Measurements from ENCODE around the gene CCL18. TPM values are rescaled to one million over a fixed set of nuclear protein-coding genes. Genes with fewer than 3 reads are reported as not detected.
"Not testable (repeated sequence)": the region's sequence is repeated elsewhere in the genome, so short reads cannot be mapped to it uniquely, and the experiment has no call there.

CCL18 gene
- total and polyA plus RNA-seq, 2 donors (not counting 3 experiments of a cell fraction or from before 2014, with no cell fraction given) = not detected

DNA sequence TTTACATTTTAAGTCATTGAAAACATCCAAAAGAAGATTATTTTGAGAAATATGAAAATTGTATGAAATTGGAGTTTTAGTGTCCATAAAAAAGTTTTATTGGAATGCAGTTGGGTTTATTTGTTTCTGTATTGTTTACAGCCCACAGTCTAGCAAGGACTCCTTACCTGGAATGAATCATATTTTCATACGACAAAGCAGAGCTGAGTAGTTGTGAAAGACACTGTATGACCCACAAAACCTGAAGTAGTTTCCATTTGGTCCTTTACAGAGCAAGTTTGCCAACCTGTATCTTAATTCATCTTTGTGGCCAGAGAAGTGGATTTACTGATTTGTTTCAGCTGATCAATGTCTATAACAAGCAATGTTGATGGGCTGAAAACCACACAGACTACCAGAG lies 10.3 kb downstream of the CCL18 start:
- intact Hi-C loops (cut with micrococcal nuclease) (loop anchor here (10.0 kb wide), 1 partner anchor 230 kb away; no protein-coding TSS in a partner anchor), dilution Hi-C loops (cut with MboI; ENCODE audit: extremely low pct_ligation_motif_present, low sequenced_read_pairs) (no loop called here)
- H3K27me3 ChIP-seq (ENCODE audit: control insufficient read depth in 2 of 2, insufficient read depth in 2 of 2, low read length in 2 of 2) = peaks cover 4 to 14% of the 10 kb centered on the region in 2 experiments
- BruUV-seq (replicated peaks) = no TSS peak
- no peak for DNase-seq (ENCODE audit: low read depth, low spot score)
- H2AFZ ChIP-seq (ENCODE audit: low read depth, low read length) = no peak overlapping the region
- CTCF ChIA-PET = interaction anchor here (1.3 to 11.3 kb wide), 3 partner anchors 74 to 101 kb away, joined by 3 to 467 read pairs (median 7); no protein-coding TSS in a partner anchor
- H4K20me1 ChIP-seq (replicated peaks; ENCODE audit: control insufficient read depth, extremely low read depth, insufficient read depth, low read length) = no peaks in the 10 kb centered on the region
- H3K79me2 ChIP-seq (ENCODE audit: control insufficient read depth, insufficient read depth, low read length) = no peaks in the 10 kb centered on the region
- no peak for TF ChIP-seq JUN (IDR thresholded peaks at IDR 0.05; ENCODE audit: borderline replicate concordance, insufficient read depth, insufficient read length, low read depth)
- no peak for TF ChIP-seq GATA2 (IDR thresholded peaks at IDR 0.05; ENCODE audit: insufficient read depth, insufficient read length, low read depth, low read length)
- no peak for TF ChIP-seq EZH2 (IDR thresholded peaks at IDR 0.05; ENCODE audit: borderline replicate concordance, low read depth, low read length, severe bottlenecking)
- TF ChIP-seq POLR2A (IDR thresholded peaks at IDR 0.05; ENCODE audit: low read depth, low read length) = no peak
- TF ChIP-seq FOS (IDR thresholded peaks at IDR 0.05; ENCODE audit: borderline replicate concordance, insufficient read depth, low read length) = no peak
- no peak for TF ChIP-seq MYC (IDR thresholded peaks at IDR 0.05; ENCODE audit: low read depth, low read length)
- TF ChIP-seq, protein P1, sequence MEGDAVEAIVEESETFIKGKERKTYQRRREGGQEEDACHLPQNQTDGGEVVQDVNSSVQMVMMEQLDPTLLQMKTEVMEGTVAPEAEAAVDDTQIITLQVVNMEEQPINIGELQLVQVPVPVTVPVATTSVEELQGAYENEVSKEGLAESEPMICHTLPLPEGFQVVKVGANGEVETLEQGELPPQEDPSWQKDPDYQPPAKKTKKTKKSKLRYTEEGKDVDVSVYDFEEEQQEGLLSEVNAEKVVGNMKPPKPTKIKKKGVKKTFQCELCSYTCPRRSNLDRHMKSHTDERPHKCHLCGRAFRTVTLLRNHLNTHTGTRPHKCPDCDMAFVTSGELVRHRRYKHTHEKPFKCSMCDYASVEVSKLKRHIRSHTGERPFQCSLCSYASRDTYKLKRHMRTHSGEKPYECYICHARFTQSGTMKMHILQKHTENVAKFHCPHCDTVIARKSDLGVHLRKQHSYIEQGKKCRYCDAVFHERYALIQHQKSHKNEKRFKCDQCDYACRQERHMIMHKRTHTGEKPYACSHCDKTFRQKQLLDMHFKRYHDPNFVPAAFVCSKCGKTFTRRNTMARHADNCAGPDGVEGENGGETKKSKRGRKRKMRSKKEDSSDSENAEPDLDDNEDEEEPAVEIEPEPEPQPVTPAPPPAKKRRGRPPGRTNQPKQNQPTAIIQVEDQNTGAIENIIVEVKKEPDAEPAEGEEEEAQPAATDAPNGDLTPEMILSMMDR (IDR thresholded peaks at IDR 0.05; ENCODE audit: extremely low read depth in 1 of 2, insufficient read depth in 1 of 2, low read depth in 1 of 2, low read length in 2 of 2) = no peak
- H3K9me3 ChIP-seq (replicated peaks; ENCODE audit: control insufficient read depth, insufficient read depth, low read length) = no peaks in the 10 kb centered on the region
- no peak overlapping the region for H3K9ac ChIP-seq (replicated peaks; ENCODE audit: extremely low read depth, insufficient read depth, low read length)
- no peaks in the 10 kb centered on the region for H3K36me3 ChIP-seq (ENCODE audit: control insufficient read depth in 2 of 2, extremely low read depth in 1 of 2, insufficient read depth in 2 of 2, low read length in 2 of 2)
- POLR2A ChIA-PET = no interaction called here
- no peak overlapping the region for H3K4me2 ChIP-seq (ENCODE audit: insufficient read depth, low read length)
- no peaks in the 10 kb centered on the region for H3K9me1 ChIP-seq (replicated peaks; ENCODE audit: control insufficient read depth, extremely low read depth, insufficient read depth, low read length)
- no peaks in the 10 kb centered on the region for H3K4me1 ChIP-seq (ENCODE audit: control insufficient read depth, extremely low read depth, insufficient read depth, low read length)
- FAIRE-seq = no peak
- H3K27ac ChIP-seq (ENCODE audit: insufficient read depth, low read depth, low read length) = no peak overlapping the region
- H3K4me3 ChIP-seq (replicated peaks in 1 of 3; ENCODE audit: insufficient read depth in 1 of 3, low read depth in 1 of 3, low read length in 3 of 3) = no peak overlapping the region

DNA sequence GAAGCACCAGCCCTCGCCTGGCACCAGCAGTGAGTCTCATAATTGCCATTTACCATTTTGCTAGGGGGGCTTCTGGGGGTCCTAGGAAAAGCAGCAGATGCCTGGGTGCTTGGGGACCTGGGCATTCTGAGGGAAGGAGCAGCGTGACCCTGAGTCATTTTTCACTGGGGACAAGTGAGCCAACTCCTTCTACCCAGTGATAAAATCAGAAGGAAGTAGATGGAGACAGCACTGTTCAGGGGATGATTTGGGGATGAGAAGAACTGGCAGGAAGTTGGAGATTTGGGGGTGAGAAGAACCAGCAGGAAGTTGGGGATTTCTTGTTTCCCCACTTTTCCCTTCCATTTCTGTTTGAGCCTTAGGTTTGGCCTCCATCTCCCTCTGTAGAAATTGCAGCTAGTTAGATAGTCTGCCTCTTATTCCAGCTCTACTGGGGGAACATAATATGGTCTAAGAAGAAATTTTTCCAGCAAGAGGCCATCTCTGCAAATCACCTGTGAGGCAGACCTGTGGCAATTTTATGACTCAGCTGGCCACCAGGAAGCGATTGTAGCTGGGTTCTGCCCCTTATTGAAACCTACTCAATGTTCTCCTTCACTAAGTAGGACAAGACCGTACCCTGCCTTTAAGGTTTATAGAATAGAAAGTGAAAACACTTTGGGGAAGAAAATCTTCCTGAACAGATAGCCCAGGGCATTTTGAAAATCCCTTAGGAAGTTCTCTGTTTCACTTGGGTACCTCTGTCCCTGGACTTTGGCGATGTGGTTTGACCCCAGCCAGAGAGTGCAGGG lies 17.8 kb downstream of the CCL18 start:
- H3K9ac ChIP-seq (replicated peaks; ENCODE audit: extremely low read depth, insufficient read depth, low read length); H3K9me1 ChIP-seq (replicated peaks; ENCODE audit: control insufficient read depth, extremely low read depth, insufficient read depth, low read length); dilution Hi-C loops (cut with MboI; ENCODE audit: extremely low pct_ligation_motif_present, low sequenced_read_pairs); CTCF ChIA-PET; H3K9me3 ChIP-seq (replicated peaks; ENCODE audit: control insufficient read depth, insufficient read depth, low read length); FAIRE-seq; BruUV-seq (replicated peaks); H3K4me3 ChIP-seq (replicated peaks in 1 of 3; ENCODE audit: insufficient read depth in 1 of 3, low read depth in 1 of 3, low read length in 3 of 3); H2AFZ ChIP-seq (ENCODE audit: low read depth, low read length); POLR2A ChIA-PET; H3K79me2 ChIP-seq (ENCODE audit: control insufficient read depth, insufficient read depth, low read length); H3K4me2 ChIP-seq (ENCODE audit: insufficient read depth, low read length); H3K27me3 ChIP-seq (ENCODE audit: control insufficient read depth in 2 of 2, insufficient read depth in 2 of 2, low read length in 2 of 2); DNase-seq (ENCODE audit: low read depth, low spot score); H3K4me1 ChIP-seq (ENCODE audit: control insufficient read depth, extremely low read depth, insufficient read depth, low read length); intact Hi-C loops (cut with micrococcal nuclease); H3K36me3 ChIP-seq (ENCODE audit: control insufficient read depth in 2 of 2, extremely low read depth in 1 of 2, insufficient read depth in 2 of 2, low read length in 2 of 2); H3K27ac ChIP-seq (ENCODE audit: insufficient read depth, low read depth, low read length); H4K20me1 ChIP-seq (replicated peaks; ENCODE audit: control insufficient read depth, extremely low read depth, insufficient read depth, low read length): not testable (repeated sequence)

GRCh38 chr17:36082482-36083120 lies 18.5 kb downstream of the CCL18 start:
- H3K9me3 ChIP-seq (replicated peaks; ENCODE audit: control insufficient read depth, insufficient read depth, low read length); FAIRE-seq; H3K27me3 ChIP-seq (ENCODE audit: control insufficient read depth in 2 of 2, insufficient read depth in 2 of 2, low read length in 2 of 2); DNase-seq (ENCODE audit: low read depth, low spot score); POLR2A ChIA-PET; H4K20me1 ChIP-seq (replicated peaks; ENCODE audit: control insufficient read depth, extremely low read depth, insufficient read depth, low read length); H3K4me2 ChIP-seq (ENCODE audit: insufficient read depth, low read length); BruUV-seq (replicated peaks); H3K4me3 ChIP-seq (replicated peaks in 1 of 3; ENCODE audit: insufficient read depth in 1 of 3, low read depth in 1 of 3, low read length in 3 of 3); H2AFZ ChIP-seq (ENCODE audit: low read depth, low read length); dilution Hi-C loops (cut with MboI; ENCODE audit: extremely low pct_ligation_motif_present, low sequenced_read_pairs); H3K9ac ChIP-seq (replicated peaks; ENCODE audit: extremely low read depth, insufficient read depth, low read length); H3K27ac ChIP-seq (ENCODE audit: insufficient read depth, low read depth, low read length); H3K36me3 ChIP-seq (ENCODE audit: control insufficient read depth in 2 of 2, extremely low read depth in 1 of 2, insufficient read depth in 2 of 2, low read length in 2 of 2); intact Hi-C loops (cut with micrococcal nuclease); H3K4me1 ChIP-seq (ENCODE audit: control insufficient read depth, extremely low read depth, insufficient read depth, low read length); H3K79me2 ChIP-seq (ENCODE audit: control insufficient read depth, insufficient read depth, low read length); H3K9me1 ChIP-seq (replicated peaks; ENCODE audit: control insufficient read depth, extremely low read depth, insufficient read depth, low read length): not testable (repeated sequence)
- CTCF ChIA-PET = interaction anchor here (1.1 kb wide), 1 partner anchor 113 kb away, joined by 3 read pairs; no protein-coding TSS in a partner anchor
